Neural progenitor cell (in vitro differentiated cells): ENCODE measurements around the gene KLHDC9. TPM values are rescaled to one million over a fixed set of nuclear protein-coding genes. Genes with fewer than 3 reads are reported as not detected.

Experiments
- DNase-seq: peaks from one replicate; pipeline ENCODE4 v3.0.0-alpha.2; 2016; ENCODE audit warnings: low spot score
- H2AFZ ChIP-seq: fragments of 200-600 bp; sonication (generic); replicated peaks from 2 replicates; pipeline ENCODE4 v1.6.1; 2016; ENCODE audit warnings: antibody characterized with exemption
- H3F3A ChIP-seq: fragments of 200-600 bp; sonication (generic); 2 replicates; pipeline ENCODE4 v1.6.1; 2016; ENCODE audit warnings: antibody characterized with exemption, low read depth
- H3K27ac ChIP-seq: fragments of 200-600 bp; sonication (generic); 2 replicates; pipeline ENCODE4 v1.5.1; 2016; ENCODE audit warnings: mild to moderate bottlenecking
- H3K27me3 ChIP-seq: fragments of 200-600 bp; sonication (generic); 2 replicates; pipeline ENCODE4 v1.6.1; 2016; ENCODE audit warnings: mild to moderate bottlenecking, moderate library complexity
- H3K36me3 ChIP-seq: fragments of 200-600 bp; sonication (generic); 2 replicates; pipeline ENCODE4 v1.5.1; 2016
- H3K4me1 ChIP-seq: fragments of 200-600 bp; sonication (generic); 2 replicates; pipeline ENCODE4 v1.6.1; 2016; ENCODE audit warnings: mixed run types
- H3K4me2 ChIP-seq: fragments of 200-600 bp; sonication (generic); 2 replicates; pipeline ENCODE4 v1.6.1; 2016
- H3K4me3 ChIP-seq: fragments of 200-600 bp; sonication (generic); 2 replicates; pipeline ENCODE4 v1.5.1; 2016
- H3K79me2 ChIP-seq: fragments of 200-600 bp; sonication (generic); 2 replicates; pipeline ENCODE4 v1.6.1; 2016; ENCODE audit warnings: low read depth
- H3K9ac ChIP-seq: fragments of 200-600 bp; sonication (generic); 2 replicates; pipeline ENCODE4 v1.6.1; 2016
- H3K9me3 ChIP-seq: fragments of 200-600 bp; sonication (generic); 2 replicates; pipeline ENCODE4 v1.5.1; 2016; ENCODE audit warnings: low read depth
- H4K20me1 ChIP-seq: fragments of 200-600 bp; sonication (generic); 2 replicates; pipeline ENCODE4 v1.6.1; 2016; ENCODE audit warnings: low read depth
- H3K27ac Mint-ChIP-seq: 3 replicates; pipeline ENCODE4 v1.8.0; 2021; ENCODE audit warnings: mixed read lengths
- H3K27me3 Mint-ChIP-seq: 2 replicates; pipeline ENCODE4 v1.8.0; 2022; ENCODE audit warnings: low read depth, mild to moderate bottlenecking, inconsistent platforms, moderate library complexity, mixed read lengths; ENCODE audit not compliant: insufficient read depth
- H3K36me3 Mint-ChIP-seq: 3 replicates; pipeline ENCODE4 v1.8.0; 2021; ENCODE audit warnings: mixed read lengths
- H3K4me1 Mint-ChIP-seq: 3 replicates; pipeline ENCODE4 v1.8.0; 2021; ENCODE audit warnings: mixed read lengths
- H3K4me3 Mint-ChIP-seq: 3 replicates; pipeline ENCODE4 v1.8.0; 2021; ENCODE audit warnings: mild to moderate bottlenecking, moderate library complexity, mixed read lengths
- H3K9me3 Mint-ChIP-seq: 3 replicates; pipeline ENCODE4 v1.8.0; 2020; ENCODE audit warnings: mixed read lengths
- CTCF ChIP-seq: fragments of 200-600 bp; sonication (generic); IDR thresholded peaks from 2 replicates; pipeline ENCODE4 v1.5.1; 2017; ENCODE audit warnings: antibody characterized with exemption, mild to moderate bottlenecking
- EZH2 ChIP-seq: fragments of 200-600 bp; sonication (generic); IDR thresholded peaks from 2 replicates; pipeline ENCODE4 v1.6.1; 2017; ENCODE audit warnings: antibody characterized with exemption, mild to moderate bottlenecking, moderate library complexity
- EZH2phosphoT487 ChIP-seq: fragments of 200-600 bp; sonication (generic); IDR thresholded peaks from 2 replicates; pipeline ENCODE4 v1.6.1; 2017; ENCODE audit warnings: antibody characterized with exemption
- total RNA-seq: library from RNA; depleted of rRNA; stranded (reverse); fragments of >200 nt; gene quantifications from 2 replicates; pipeline ENCODE4 v1.2.3, GENCODE V29; 2015; ENCODE audit warnings: low replicate concordance

The KLHDC9 gene
- total RNA-seq, 1 donor from 2014 or later: 12.6 TPM

GRCh38 chr1:161070761-161071160 lies 27.4 kb upstream of the KLHDC9 start:
- H4K20me1 ChIP-seq: no peaks in the 10 kb centered on the region
- H3F3A ChIP-seq: no peaks in the 10 kb centered on the region
- no peak overlapping the region for H3K4me3 ChIP-seq
- Mint-ChIP-seq H3K27ac (no peak overlapping the region), H3K9me3 (no peaks in the 10 kb centered on the region), H3K36me3 (no peaks in the 10 kb centered on the region), H3K4me1 (peaks cover 15% of the 10 kb centered on the region), H3K27me3 (peaks cover 2% of the 10 kb centered on the region), H3K4me3 (no peak overlapping the region)
- no peaks in the 10 kb centered on the region for H3K27me3 ChIP-seq
- H3K27ac ChIP-seq: no peak overlapping the region
- no peak overlapping the region for H3K4me2 ChIP-seq
- H3K36me3 ChIP-seq: no peaks in the 10 kb centered on the region
- no peaks in the 10 kb centered on the region for H3K4me1 ChIP-seq
- H3K9me3 ChIP-seq: no peaks in the 10 kb centered on the region
- H3K79me2 ChIP-seq: no peaks in the 10 kb centered on the region
- no peak for DNase-seq
- H3K9ac ChIP-seq: no peak overlapping the region
- H2AFZ ChIP-seq: no peak overlapping the region
- TF ChIP-seq EZH2phosphoT487: no peak
- no peak for TF ChIP-seq EZH2
- no peak for TF ChIP-seq CTCF

- H3K4me1 Mint-ChIP-seq: peaks cover 15% of the 10 kb centered on the region
- peaks cover 2% of the 10 kb centered on the region for H3K27me3 Mint-ChIP-seq
- no peaks in the 10 kb centered on the region for H3K9me3 ChIP-seq
- no peaks in the 10 kb centered on the region for H4K20me1 ChIP-seq
- H3K79me2 ChIP-seq: no peaks in the 10 kb centered on the region
- TF ChIP-seq EZH2phosphoT487 (no peak), CTCF (peak; percentile 71)
- no peak overlapping the region for H3K4me3 ChIP-seq
- H3K36me3 Mint-ChIP-seq: no peaks in the 10 kb centered on the region
- no peaks in the 10 kb centered on the region for H3F3A ChIP-seq
- H3K9ac ChIP-seq: no peak overlapping the region
- H3K27ac Mint-ChIP-seq: peak overlapping the region; percentile 97
- no peak overlapping the region for H3K27ac ChIP-seq
- H3K27me3 ChIP-seq: no peaks in the 10 kb centered on the region
- no peaks in the 10 kb centered on the region for H3K4me1 ChIP-seq
- peak overlapping the region; percentile 23 for H3K4me3 Mint-ChIP-seq
- H2AFZ ChIP-seq: no peak overlapping the region
- no peak overlapping the region for H3K4me2 ChIP-seq
- no peaks in the 10 kb centered on the region for H3K9me3 Mint-ChIP-seq
- peak; percentile 80 for DNase-seq
- no peaks in the 10 kb centered on the region for H3K36me3 ChIP-seq
Measured at GRCh38 chr1:161071886-161072371, 26.2 kb upstream of the KLHDC9 start.

DNA sequence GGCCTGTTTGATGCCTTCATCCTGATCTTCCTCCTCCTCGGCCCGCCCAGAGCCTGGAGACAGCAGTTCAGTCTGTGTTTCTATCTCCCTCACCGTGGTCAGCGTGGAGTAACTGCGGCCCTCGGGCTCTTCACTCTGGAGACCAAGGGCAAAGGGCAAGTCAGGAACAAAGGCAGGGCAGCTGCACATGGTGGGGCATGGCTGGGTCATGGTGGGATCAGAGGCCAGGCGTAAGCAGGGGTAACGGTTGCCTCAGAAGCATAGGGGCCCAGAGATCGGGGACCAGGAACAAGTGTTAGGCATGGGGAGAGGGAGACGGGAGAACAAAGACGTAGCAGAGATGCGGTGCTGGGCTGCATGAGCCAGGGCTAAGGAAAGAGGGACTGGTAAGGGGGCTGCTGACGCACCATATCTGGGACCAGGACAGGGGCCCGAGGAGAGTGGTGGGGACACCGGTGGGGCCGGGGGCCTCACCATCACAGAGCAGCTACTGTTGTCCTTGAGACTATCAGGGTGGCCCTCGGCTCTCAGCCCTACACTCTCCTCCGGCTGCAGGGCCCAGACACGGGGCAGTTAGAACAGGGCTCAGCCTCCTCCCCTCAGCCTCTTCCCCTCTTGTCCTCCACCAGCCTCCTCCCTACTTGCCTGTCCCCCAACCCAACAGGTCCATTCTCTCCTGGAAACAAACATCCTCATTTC lies 25.3 kb upstream of the KLHDC9 start:
- H3K79me2 ChIP-seq: no peaks in the 10 kb centered on the region
- TF ChIP-seq EZH2phosphoT487: no peak
- TF ChIP-seq CTCF: no peak
- TF ChIP-seq EZH2: no peak
- peak overlapping the region; percentile 97 for H3K27ac Mint-ChIP-seq

More for the DNA sequence above, 25.3 kb upstream of the KLHDC9 start:
- no peaks in the 10 kb centered on the region for H3K27me3 ChIP-seq
- H2AFZ ChIP-seq: no peak overlapping the region
- H3K27ac ChIP-seq: no peak overlapping the region
- H3K9ac ChIP-seq: no peak overlapping the region
- peaks cover 15% of the 10 kb centered on the region for H3K4me1 Mint-ChIP-seq
- peaks cover 2% of the 10 kb centered on the region for H3K27me3 Mint-ChIP-seq
- H3K4me1 ChIP-seq: no peaks in the 10 kb centered on the region
- H3K9me3 Mint-ChIP-seq: no peaks in the 10 kb centered on the region
- H3K4me3 ChIP-seq: no peak overlapping the region
- no peaks in the 10 kb centered on the region for H3K9me3 ChIP-seq
- no peak for DNase-seq
- H3K4me3 Mint-ChIP-seq: peak overlapping the region; percentile 36
- no peaks in the 10 kb centered on the region for H3F3A ChIP-seq
- H3K36me3 Mint-ChIP-seq: no peaks in the 10 kb centered on the region
- H3K4me2 ChIP-seq: no peak overlapping the region
- H4K20me1 ChIP-seq: no peaks in the 10 kb centered on the region
- H3K36me3 ChIP-seq: no peaks in the 10 kb centered on the region
